NT2/D1 (cell line): ENCODE data around the gene CCDC15.

Experiments used
- DNase-seq: peaks from one replicate; pipeline ENCODE4 v3.0.0-alpha.2; 2011; ENCODE audit warnings: low read depth, low spot score
- H3K27me3 ChIP-seq: 2 replicates; pipeline ENCODE4 v1.6.0; 2011; ENCODE audit warnings: mild to moderate bottlenecking; ENCODE audit not compliant: insufficient read length, insufficient read depth
- H3K36me3 ChIP-seq: 2 replicates; pipeline ENCODE4 v1.6.1; 2011; ENCODE audit warnings: mild to moderate bottlenecking, low read length, mixed read lengths; ENCODE audit not compliant: insufficient read depth, insufficient read length
- H3K4me1 ChIP-seq: 2 replicates; pipeline ENCODE4 v1.5.1; 2011; ENCODE audit not compliant: insufficient read depth, insufficient read length
- H3K4me3 ChIP-seq: 2 replicates; pipeline ENCODE4 v1.5.1; 2011; ENCODE audit warnings: low read depth; ENCODE audit not compliant: insufficient read length
- H3K9ac ChIP-seq: 2 replicates; pipeline ENCODE4 v1.6.0; 2011; ENCODE audit warnings: low read depth; ENCODE audit not compliant: insufficient read length
- H3K9me3 ChIP-seq: 2 replicates; pipeline ENCODE4 v1.5.1; 2011; ENCODE audit warnings: mild to moderate bottlenecking, low read length; ENCODE audit not compliant: insufficient read depth
- SUZ12 ChIP-seq: IDR thresholded peaks from 2 replicates; pipeline ENCODE4 v1.6.1; 2011; ENCODE audit not compliant: insufficient read length, insufficient read depth; ENCODE audit errors: extremely low read depth
- YY1 ChIP-seq: IDR thresholded peaks from 2 replicates; pipeline ENCODE4 v1.6.1; 2011; ENCODE audit not compliant: insufficient read length, insufficient read depth
- ZNF274 ChIP-seq: IDR thresholded peaks from 2 replicates; pipeline ENCODE4 v1.6.1; 2011; ENCODE audit warnings: mild to moderate bottlenecking, low read depth, low read length

CCDC15 gene

GRCh38 chr11:124920870-124921609 lies 33.0 kb upstream of the CCDC15 start:
- H3K27me3 ChIP-seq: peaks cover 4% of the 10 kb centered on the region
- peaks cover 4% of the 10 kb centered on the region for H3K4me1 ChIP-seq
- no peaks in the 10 kb centered on the region for H3K9me3 ChIP-seq
- peak; percentile 48 for DNase-seq
- TF ChIP-seq YY1 (no peak), ZNF274 (no peak), SUZ12 (no peak)
- H3K36me3 ChIP-seq: no peaks in the 10 kb centered on the region
- H3K4me3 ChIP-seq: peak overlapping the region; percentile 47
- H3K9ac ChIP-seq: peak overlapping the region; percentile 91

- peaks cover 4% of the 10 kb centered on the region for H3K4me1 ChIP-seq
- no peaks in the 10 kb centered on the region for H3K9me3 ChIP-seq
- H3K27me3 ChIP-seq: peaks cover 4% of the 10 kb centered on the region
- no peak overlapping the region for H3K4me3 ChIP-seq
- no peak overlapping the region for H3K9ac ChIP-seq
- no peaks in the 10 kb centered on the region for H3K36me3 ChIP-seq
- DNase-seq: no peak
- TF ChIP-seq YY1 (no peak), ZNF274 (no peak), SUZ12 (no peak)
These were observed 31.2 kb upstream of the CCDC15 start for GRCh38 chr11:124922831-124923230.

DNA sequence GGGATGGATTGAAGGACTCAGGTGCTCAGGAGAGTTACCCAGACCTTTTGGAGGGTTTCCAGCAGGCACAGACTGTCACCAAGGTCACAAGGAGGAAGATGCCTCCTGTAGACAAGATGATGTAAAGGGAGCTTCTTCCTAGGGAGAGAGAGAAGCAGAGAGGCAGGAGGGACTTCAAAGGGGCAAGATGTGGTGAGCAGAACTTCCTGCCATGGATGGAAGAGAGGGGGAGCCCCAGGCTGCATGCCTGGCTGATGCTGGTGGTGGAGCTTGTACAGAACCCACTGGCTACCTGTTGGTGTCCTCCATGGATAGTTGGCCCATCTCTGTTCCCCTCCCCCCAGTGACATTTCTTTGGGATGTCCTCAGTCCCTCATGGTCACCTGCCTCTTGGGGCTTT lies 30.7 kb upstream of the CCDC15 start:
- peaks cover 4% of the 10 kb centered on the region for H3K27me3 ChIP-seq
- TF ChIP-seq ZNF274: no peak
- no peak for TF ChIP-seq YY1
- no peak for TF ChIP-seq SUZ12
- H3K36me3 ChIP-seq: no peaks in the 10 kb centered on the region
- DNase-seq: no peak
- no peak overlapping the region for H3K9ac ChIP-seq
- H3K4me1 ChIP-seq: peaks cover 4% of the 10 kb centered on the region
- H3K4me3 ChIP-seq: no peak overlapping the region
- H3K9me3 ChIP-seq: no peaks in the 10 kb centered on the region

DNA sequence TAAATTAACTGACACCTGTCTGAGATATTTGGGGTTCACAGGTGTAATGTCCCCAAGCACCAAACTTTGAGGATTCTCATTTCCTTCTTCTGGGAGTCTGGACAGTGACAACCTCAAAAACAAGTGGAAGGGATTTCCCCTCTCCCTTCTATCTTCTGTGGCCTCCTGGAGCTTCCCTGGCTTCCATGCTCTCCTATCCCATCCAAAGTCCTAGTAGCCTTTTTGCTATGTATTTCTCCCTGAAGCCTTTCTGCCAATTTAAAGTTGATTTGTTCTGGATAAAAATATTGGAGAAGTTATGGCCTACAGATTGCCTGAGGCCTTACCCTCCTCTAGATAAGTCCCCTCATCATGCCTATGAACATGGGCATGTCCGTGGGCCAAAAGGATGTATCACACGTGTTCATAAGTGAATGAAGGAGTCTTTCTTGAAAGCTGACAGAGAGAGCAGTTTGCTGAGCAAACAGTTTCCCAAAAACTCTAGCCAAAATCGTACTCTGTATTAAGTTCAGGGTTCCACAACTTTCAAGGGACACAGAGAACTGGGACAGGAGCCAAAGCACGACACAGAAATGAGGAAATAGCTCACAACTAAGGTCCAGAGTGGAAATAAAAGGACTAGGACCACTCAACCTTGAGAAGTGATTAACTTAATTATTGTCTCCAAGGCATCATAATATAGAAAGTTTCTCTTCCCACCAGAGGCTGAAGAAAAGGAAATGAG lies 24.9 kb upstream of the CCDC15 start:
- DNase-seq: no peak
- Histone ChIP-seq H3K36me3 (no peaks in the 10 kb centered on the region), H3K4me3 (no peak overlapping the region), H3K4me1 (no peaks in the 10 kb centered on the region), H3K27me3 (no peaks in the 10 kb centered on the region), H3K9me3 (no peaks in the 10 kb centered on the region), H3K9ac (no peak overlapping the region)
- TF ChIP-seq ZNF274: no peak
- TF ChIP-seq YY1: no peak
- no peak for TF ChIP-seq SUZ12

DNA sequence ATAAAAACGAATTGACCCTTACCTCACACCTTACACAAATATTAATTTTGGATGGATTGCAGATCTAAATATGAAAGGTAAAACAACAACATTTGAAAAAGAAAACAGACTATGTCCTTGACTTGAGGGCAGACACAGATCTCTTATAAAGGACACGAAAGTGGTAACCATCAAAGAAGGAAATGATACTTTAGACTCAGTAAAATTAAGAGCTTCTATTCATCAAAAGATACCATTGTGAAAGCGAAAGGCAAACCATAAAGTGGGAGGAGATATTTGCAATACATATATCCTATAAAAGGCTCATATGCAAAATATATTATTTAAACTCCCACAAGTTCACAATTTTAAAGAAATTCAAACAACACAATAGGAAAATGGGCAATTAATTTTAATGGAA lies 23.2 kb upstream of the CCDC15 start:
- TF ChIP-seq ZNF274 (no peak), YY1 (no peak), SUZ12 (no peak)
- Histone ChIP-seq H3K4me1 (no peaks in the 10 kb centered on the region), H3K9ac (no peak overlapping the region), H3K27me3 (no peaks in the 10 kb centered on the region), H3K9me3 (no peaks in the 10 kb centered on the region), H3K4me3 (no peak overlapping the region), H3K36me3 (no peaks in the 10 kb centered on the region)
- DNase-seq: no peak

GRCh38 chr11:124934862-124935547 lies 19.0 kb upstream of the CCDC15 start:
- H3K36me3 ChIP-seq: no peaks in the 10 kb centered on the region
- no peaks in the 10 kb centered on the region for H3K9me3 ChIP-seq
- H3K4me3 ChIP-seq: no peak overlapping the region
- H3K27me3 ChIP-seq: no peaks in the 10 kb centered on the region
- H3K4me1 ChIP-seq: no peaks in the 10 kb centered on the region
- no peak overlapping the region for H3K9ac ChIP-seq
- no peak for DNase-seq
- TF ChIP-seq SUZ12: no peak
- no peak for TF ChIP-seq ZNF274
- TF ChIP-seq YY1: no peak
